K562 (cell line): ENCODE measurements around the gene MEI4. TPM values are rescaled to one million over a fixed set of nuclear protein-coding genes. Genes with fewer than 3 reads are reported as not detected.

Experiments used
- ATAC-seq: fragments of 200-7000 bp; cut with Tn5 transposase; 3 replicates; pipeline ENCODE4 v1.9.1; 2020; ENCODE audit warnings: moderate library complexity
- BruUV-seq: library from RNA; stranded (reverse); fragments of 400-500 nt; replicated peaks from 2 replicates; lab custom pipeline; 2021; lab: Mats Ljungman, UMichigan
- CTCF ChIA-PET: fragments of 300-600 bp; formaldehyde crosslinking; extraction: SDS; loops from one replicate; lab custom pipeline; 2021; ENCODE audit warnings: low intra/inter-chr PET ratio; lab: Yijun Ruan, JAX
- POLR2A ChIA-PET: fragments of 300-600, 350-650 bp; sonication (Branson Sonifier 250); formaldehyde crosslinking; extraction: SDS; loops from one replicate; lab custom pipeline; 2021; ENCODE audit warnings: antibody characterized with exemption, inconsistent platforms; lab: Yijun Ruan, JAX
- DNase-seq, 4 experiments: peaks; one replicate each; pipeline versions ENCODE4 v3.0.0 to v3.0.0-alpha.2; 2011 to 2018; ENCODE audit warnings: low spot score in 3 of 4, mixed read lengths in 3 of 4; ENCODE audit errors: extremely low read depth in 1 of 4
- FAIRE-seq: peaks from 2 replicates; lab custom pipeline; 2011; peaks lifted over from hg19 to GRCh38; lab: Jason Lieb, UNC
- H2AFZ ChIP-seq: 2 replicates; pipeline ENCODE4 v1.6.0; 2011; ENCODE audit warnings: low read depth, low read length, control low read depth, inconsistent platforms
- H3K27ac ChIP-seq: fragments of 200-600 bp; 3 replicates; pipeline ENCODE4 v1.8.0; 2011; ENCODE audit warnings: low read depth, mild to moderate bottlenecking, control low read depth, inconsistent platforms, low read length, moderate library complexity, mixed read lengths; ENCODE audit errors: extremely low read depth
- H3K27me3 ChIP-seq, 2 experiments: fragments of 300-600 bp in 1 of 2; 2 replicates in 1 of 2; 3 replicates in 1 of 2; pipeline versions ENCODE4 v1.6.0 to v1.8.0; 2011; ENCODE audit warnings: inconsistent platforms in 2 of 2, low read length in 2 of 2, mild to moderate bottlenecking in 1 of 2, mixed read lengths in 1 of 2, moderate library complexity in 1 of 2; ENCODE audit not compliant: control insufficient read depth in 2 of 2, insufficient read depth in 2 of 2
- H3K36me3 ChIP-seq: fragments of 300-600 bp; 3 replicates; pipeline ENCODE4 v1.8.0; 2011; ENCODE audit warnings: mild to moderate bottlenecking, low read length, inconsistent platforms; ENCODE audit not compliant: control insufficient read depth, insufficient read depth
- H3K4me1 ChIP-seq, 2 experiments: fragments of 200-600 bp in 1 of 2; replicated peaks in 1 of 2; 2 replicates in 1 of 2; 3 replicates in 1 of 2; pipeline versions ENCODE4 v1.5.1 to v1.8.0; 2011; ENCODE audit warnings: inconsistent platforms in 2 of 2, low read length in 2 of 2, mild to moderate bottlenecking in 1 of 2, mixed read lengths in 1 of 2, moderate library complexity in 1 of 2; ENCODE audit not compliant: control insufficient read depth in 2 of 2, insufficient read depth in 2 of 2
- H3K4me2 ChIP-seq: 2 replicates; pipeline ENCODE4 v1.6.1; 2011; ENCODE audit warnings: low read length, control low read depth, inconsistent platforms, mixed read lengths; ENCODE audit not compliant: insufficient read depth
- H3K4me3 ChIP-seq: fragments of 200-600 bp; sonication (generic), shearing (Covaris generic); 2 replicates; pipeline ENCODE4 v1.5.1; 2016; ENCODE audit warnings: control low read depth, inconsistent platforms
- H3K79me2 ChIP-seq: fragments of 200-600 bp; 3 replicates; pipeline ENCODE4 v1.8.0; 2011; ENCODE audit warnings: low read length, inconsistent platforms; ENCODE audit not compliant: control insufficient read depth, insufficient read depth
- H3K9ac ChIP-seq, 2 experiments: 2 replicates each; pipeline versions ENCODE4 v1.6.0 to v1.6.1; 2011; ENCODE audit warnings: low read depth in 2 of 2, low read length in 2 of 2, control low read depth in 1 of 2, inconsistent platforms in 1 of 2, mild to moderate bottlenecking in 1 of 2, mixed read lengths in 1 of 2; ENCODE audit not compliant: insufficient read depth in 1 of 2
- H3K9me1 ChIP-seq: one replicate; pipeline ENCODE4 v1.6.0; 2011; ENCODE audit warnings: inconsistent platforms, mild to moderate bottlenecking, low read length, moderate library complexity; ENCODE audit not compliant: control insufficient read depth, insufficient read depth
- H3K9me3 ChIP-seq: replicated peaks from 2 replicates; pipeline ENCODE4 v1.5.1; 2011; ENCODE audit warnings: low read depth, low read length, inconsistent platforms; ENCODE audit not compliant: control insufficient read depth, insufficient read depth
- H4K20me1 ChIP-seq: replicated peaks from 2 replicates; pipeline ENCODE4 v1.6.1; 2011; ENCODE audit warnings: low read length, inconsistent platforms, mixed read lengths; ENCODE audit not compliant: control insufficient read depth, insufficient read depth
- ELF1 ChIP-seq: fragments of 200-800 bp; sonication (Bioruptor generic); IDR thresholded peaks from 2 replicates; pipeline ENCODE4 v1.6.1; 2016; ENCODE audit warnings: missing genetic modification characterization, missing compliant biosample characterization
- EZH2 ChIP-seq: IDR thresholded peaks from 2 replicates; pipeline ENCODE4 v1.6.1; 2012; ENCODE audit warnings: low read depth, mild to moderate bottlenecking, inconsistent platforms, low read length, borderline replicate concordance
- HEY1 ChIP-seq: fragments of 250-450 bp; sonication (Bioruptor Pico); IDR thresholded peaks from 2 replicates; pipeline ENCODE4 v1.5.0; 2020; ENCODE audit warnings: mild to moderate bottlenecking, moderate library complexity, borderline replicate concordance
- KAT2B ChIP-seq: IDR thresholded peaks from one replicate; pipeline ENCODE4 v1.6.1; 2012; ENCODE audit warnings: low read depth, mild to moderate bottlenecking, control low read depth, inconsistent platforms, low read length, moderate library complexity
- L3MBTL2 ChIP-seq: fragments of 450-650 bp; IDR thresholded peaks from 2 replicates; pipeline ENCODE4 v1.6.1; 2016; ENCODE audit warnings: mild to moderate bottlenecking, moderate library complexity
- MEF2D ChIP-seq: conservative IDR thresholded peaks from 2 replicates; pipeline ENCODE4 v1.6.1; 2016; ENCODE audit warnings: low read depth, missing genetic modification characterization, missing compliant biosample characterization
- NR2C2 ChIP-seq, 2 experiments: fragments of 200-800 bp in 1 of 2; sonication (Bioruptor generic) in 1 of 2; sonication (generic) in 1 of 2; formaldehyde crosslinking in 1 of 2; IDR thresholded peaks; 2 replicates each; pipeline versions ENCODE4 v1.6.1 to v1.8.0; 2016 to 2022; ENCODE audit warnings: mild to moderate bottlenecking in 1 of 2, missing compliant biosample characterization in 1 of 2, missing genetic modification characterization in 1 of 2, missing genetic modification reagents in 1 of 2
- ZNF217 ChIP-seq: sonication (generic); formaldehyde crosslinking; IDR thresholded peaks from 2 replicates; pipeline ENCODE4 v1.8.0; 2022; ENCODE audit warnings: mild to moderate bottlenecking, missing genetic modification reagents
- ZNF253 ChIP-seq: fragments of 250-450 bp; sonication (Bioruptor Pico); conservative IDR thresholded peaks from 2 replicates; pipeline ENCODE4 v1.6.1; 2021; ENCODE audit warnings: mild to moderate bottlenecking
- ZNF518B ChIP-seq: fragments of 250-450 bp; sonication (Bioruptor Pico); IDR thresholded peaks from 2 replicates; pipeline ENCODE4 v1.5.0; 2021; ENCODE audit warnings: mild to moderate bottlenecking, moderate library complexity
- ZNF77 ChIP-seq: fragments of 250-450 bp; sonication (Bioruptor Pico); IDR thresholded peaks from 2 replicates; pipeline ENCODE4 v1.5.0; 2020
- in situ Hi-C: fragments of 300-500 bp; cut with MboI; formaldehyde crosslinking; loops from 4 replicates; pipeline ENCODE4 v1.15.0; 2018; ENCODE audit warnings: inconsistent platforms, mixed read lengths
- intact Hi-C: fragments of 100-400 bp; cut with micrococcal nuclease; formaldehyde crosslinking; loops from 2 replicates; pipeline ENCODE4 v1.14.2; 2022
- polyA plus RNA-seq, 8 experiments: library from polyadenylated mRNA; depleted of rRNA in 4 of 8; stranded (reverse) in 5 of 8; unstranded in 3 of 8; fragments of >200 nt; fragmentation: Nextera tagmentation in 2 of 8; fragmentation: Illumina TruSeq in 1 of 8; extraction: Ambion mirVana in 2 of 8; extraction: Trizol in 1 of 8; gene quantifications; 2 replicates each; pipeline versions ENCODE4 v1.2.1 to v1.2.3, GENCODE V29; 2011 to 2014; ENCODE audit warnings: inconsistent platforms in 1 of 8, missing spikeins in 1 of 8
- total RNA-seq, 7 experiments: library from RNA; depleted of rRNA in 6 of 7; stranded (reverse); fragments of >200 nt in 6 of 7; fragmentation: Illumina TruSeq in 2 of 7; extraction: Trizol in 2 of 7; gene quantifications; 2 replicates each; pipeline versions ENCODE4 v1.2.1 to v1.2.3, GENCODE V29; 2011 to 2021; ENCODE audit warnings: low replicate concordance in 1 of 7

MEI4 gene
- total and polyA plus RNA-seq, 9 of the 15 experiments (the other 6 are each of a cell fraction or from before 2014, with no cell fraction given) = not detected

GRCh38 chr6:77930952-77931351 is 278.1 kb downstream of the MEI4 start:
- Histone ChIP-seq H3K9me1 (no peaks in the 10 kb centered on the region), H3K27me3 (no peaks in the 10 kb centered on the region), H4K20me1 (no peaks in the 10 kb centered on the region), H3K9ac (no peak overlapping the region), H3K4me1 (no peaks in the 10 kb centered on the region), H3K27ac (no peak overlapping the region), H3K36me3 (no peaks in the 10 kb centered on the region), H3K79me2 (no peaks in the 10 kb centered on the region), H2AFZ (no peak overlapping the region), H3K9me3 (no peaks in the 10 kb centered on the region), H3K4me3 (no peak overlapping the region), H3K4me2 (no peak overlapping the region)
- ATAC-seq = no peak
- BruUV-seq = no TSS peak
- POLR2A ChIA-PET = no interaction called here
- DNase-seq = no peak
- CTCF ChIA-PET = no interaction called here
- FAIRE-seq = no peak
- intact Hi-C loops = no loop called here
- in situ Hi-C loops = no loop called here
- no peak for TF ChIP-seq ZNF253 (CRISPR knock-in tag)
- TF ChIP-seq NR2C2 (CRISPR knock-in tag; IDR thresholded peaks at IDR 0.05) = no peak
- TF ChIP-seq NR2C2 (tag; IDR thresholded peaks at IDR 0.05) = no peak
- TF ChIP-seq EZH2 = no peak
- no peak for TF ChIP-seq HEY1 (CRISPR knock-in tag)
- TF ChIP-seq ZNF518B = no peak
- TF ChIP-seq MEF2D (tag) = no peak
- no peak for TF ChIP-seq L3MBTL2
- TF ChIP-seq ZNF77 = no peak
- TF ChIP-seq ZNF217 (CRISPR knock-in tag) = no peak
- no peak for TF ChIP-seq KAT2B
- TF ChIP-seq ELF1 = no peak
